Mucosa of descending colon (tissue), 3 donors: ENCODE results near the gene DPP10. TPM values are rescaled to one million over a fixed set of nuclear protein-coding genes. Genes with fewer than 3 reads are reported as not detected.
"Not testable (repeated sequence)": the region's sequence is repeated elsewhere in the genome, so short reads cannot be mapped to it uniquely, and the experiment has no call there.

ENCODE experiments used
- ATAC-seq: fragments of 200-7000 bp; cut with Tn5 transposase; one replicate; pipeline ENCODE4 v1.9.1; 2020; ENCODE audit warnings: mild to moderate bottlenecking, moderate library complexity
- DNase-seq, 3 donors: peaks; one replicate each; pipeline ENCODE4 v3.0.0-alpha.2; 2020
- H3K36me3 ChIP-seq: fragments of 200-600 bp; one replicate; pipeline ENCODE4 v1.8.0; 2021; ENCODE audit warnings: low read depth, mild to moderate bottlenecking
- H3K4me1 ChIP-seq: fragments of 200-600 bp; one replicate; pipeline ENCODE4 v1.8.0; 2021; ENCODE audit warnings: low read depth, mild to moderate bottlenecking
- H3K4me3 ChIP-seq: fragments of 200-600 bp; one replicate; pipeline ENCODE4 v1.8.0; 2021; ENCODE audit warnings: mild to moderate bottlenecking
- H3K9me3 ChIP-seq: fragments of 200-600 bp; one replicate; pipeline ENCODE4 v1.8.0; 2021; ENCODE audit warnings: mild to moderate bottlenecking
- CTCF ChIP-seq: fragments of 200-600 bp; IDR thresholded peaks from one replicate; pipeline ENCODE4 v1.8.0; 2022; ENCODE audit warnings: antibody characterized with exemption, mild to moderate bottlenecking
- intact Hi-C, 2 donors: fragments of 100-400 bp; cut with DNase I in 1 of 2; cut with micrococcal nuclease in 1 of 2; formaldehyde crosslinking; loops; one replicate each; pipeline versions ENCODE4 v1.11.0 to v1.11.1; 2022; cut with DNase I, micrococcal nuclease
- long read RNA-seq, 2 donors: library from polyadenylated mRNA; unstranded; transcript quantifications; one replicate each; pipeline ENCODE4 v2.0.0, GENCODE V29; 2019 to 2021
- total RNA-seq, 3 donors: library from RNA; stranded (reverse); fragmentation: NEBNext Ultra II Directional in 2 of 3; extraction: Animal tissue kit (Norgen Biotek cat#: 25700) in 2 of 3; gene quantifications; one replicate each; pipeline versions ENCODE4 v1.2.1 to v1.2.4, GENCODE V29; 2021 to 2023
- donor health status: DM: no; HTN: no; CAD: no; lungs with moderate emphysema.
- donor health status: DM: no; HTN: no; CAD: no.
- donor health status: DM: no; HTN: yes; CAD: no.

The DPP10 gene
- 10 to 100 TPM in 1 of 3 donors, 1 to 10 TPM in 2; 6.3 to 12.2 (median 6.9) TPM for total RNA-seq
- long read RNA-seq, donor 1, partial matches to known transcripts = 1 of 6 reads
- long read RNA-seq, donor 1, other reads (novel, unspliced or antisense) = 2 of 6 reads
- long read RNA-seq, donor 2 = 0 reads

- Histone ChIP-seq H3K4me3 (no peak within 1 kb of the TSS), H3K36me3 (no peaks in the 10 kb centered on the region), H3K4me1 (no peaks in the 10 kb centered on the region), H3K9me3 (no peaks in the 10 kb centered on the region)
- intact Hi-C loops = no loop called here
- DNase-seq (peak in 2 of 3 donors; percentile 32 to 61), ATAC-seq (peak; percentile 50)
- TF ChIP-seq CTCF = no peak
Observed at GRCh38 chr2:114442510-114442909, at the start of gene DPP10. Gene DPP10 (plus strand): TSS chr2:114442641.

- no peak overlapping the region for H3K4me3 ChIP-seq
- no peaks in the 10 kb centered on the region for H3K4me1 ChIP-seq
- no peaks in the 10 kb centered on the region for H3K36me3 ChIP-seq
- intact Hi-C loops = no loop called here
- no peaks in the 10 kb centered on the region for H3K9me3 ChIP-seq
- no peak for TF ChIP-seq CTCF
- ATAC-seq (no peak), DNase-seq (no peak)
Observed at GRCh38 chr2:114400890-114401289, 41.6 kb upstream of the DPP10 start.

DNA sequence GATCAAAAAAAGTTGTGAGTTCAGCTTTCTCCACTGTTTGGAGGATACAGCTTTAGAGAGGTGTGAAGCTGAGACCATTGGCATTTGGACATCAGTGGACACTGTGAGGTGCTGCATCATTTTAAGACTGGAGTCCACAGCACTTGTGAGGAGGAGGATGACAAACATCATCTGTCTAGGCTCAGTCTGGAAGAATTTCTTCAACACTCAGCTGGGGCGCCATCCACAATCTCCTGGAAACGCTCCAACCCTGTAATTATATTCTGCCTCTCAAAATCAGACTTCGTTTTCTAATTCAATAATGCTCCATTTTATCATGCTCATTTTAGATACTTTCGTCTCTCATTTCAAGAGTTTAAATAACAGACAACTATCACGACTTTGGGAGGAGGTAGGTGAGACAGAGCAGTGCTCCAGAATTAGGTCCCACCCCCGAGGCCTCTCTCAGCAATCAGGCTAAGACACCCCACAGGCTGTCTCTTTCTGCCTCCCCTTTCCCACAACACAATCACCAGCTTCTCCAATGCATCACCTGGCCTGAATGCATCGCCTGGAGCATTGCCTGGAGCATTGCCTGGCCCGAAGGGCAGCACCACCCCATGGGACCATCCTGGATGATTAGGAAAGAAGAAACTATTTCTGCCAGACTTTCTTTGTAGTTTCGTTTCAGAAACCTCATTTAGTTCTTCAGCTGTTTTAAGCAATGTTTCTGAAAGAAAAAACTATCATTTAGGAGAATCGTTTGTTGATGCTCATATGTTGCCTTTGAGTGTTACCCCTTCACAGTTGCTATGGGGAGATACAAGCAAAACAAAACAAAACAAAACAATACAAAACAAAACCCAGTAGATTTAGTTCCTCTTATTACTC, 37.0 kb upstream of the DPP10 start:
- intact Hi-C loops = no loop called here
- Histone ChIP-seq H3K9me3 (peaks cover 5% of the 10 kb centered on the region), H3K4me1 (no peaks in the 10 kb centered on the region), H3K4me3 (no peak overlapping the region), H3K36me3 (no peaks in the 10 kb centered on the region)
- no peak for ATAC-seq
- no peak for TF ChIP-seq CTCF
- DNase-seq = no peak

DNA sequence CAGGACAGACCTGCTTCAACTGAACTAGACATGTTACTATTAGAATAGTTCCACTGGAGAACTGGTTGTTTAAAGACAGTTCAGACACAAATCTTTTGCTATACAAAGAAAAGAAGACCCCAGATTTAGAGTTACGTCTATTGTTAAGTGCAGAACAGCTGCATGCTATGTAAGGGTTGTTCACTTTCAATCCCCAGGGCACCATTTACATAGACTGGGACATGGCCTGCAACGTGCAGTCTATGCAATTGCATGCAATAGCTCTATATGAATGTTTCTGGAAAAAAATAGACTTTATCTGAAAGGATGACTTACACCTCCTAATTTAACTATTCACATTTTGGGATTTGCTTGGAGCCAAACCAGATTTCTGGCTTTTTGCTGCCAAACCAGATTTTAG, 36.1 kb upstream of the DPP10 start:
- TF ChIP-seq CTCF = no peak
- Histone ChIP-seq H3K4me3 (no peak overlapping the region), H3K9me3 (peaks cover 5% of the 10 kb centered on the region), H3K36me3 (no peaks in the 10 kb centered on the region), H3K4me1 (no peaks in the 10 kb centered on the region)
- ATAC-seq = no peak
- intact Hi-C loops = no loop called here
- DNase-seq = no peak

- H3K4me3 ChIP-seq, H3K36me3 ChIP-seq, H3K4me1 ChIP-seq, H3K9me3 ChIP-seq, DNase-seq, ATAC-seq, intact Hi-C loops: not testable (repeated sequence)
Observed at GRCh38 chr2:114407353-114407752, 35.1 kb upstream of the DPP10 start.

DNA sequence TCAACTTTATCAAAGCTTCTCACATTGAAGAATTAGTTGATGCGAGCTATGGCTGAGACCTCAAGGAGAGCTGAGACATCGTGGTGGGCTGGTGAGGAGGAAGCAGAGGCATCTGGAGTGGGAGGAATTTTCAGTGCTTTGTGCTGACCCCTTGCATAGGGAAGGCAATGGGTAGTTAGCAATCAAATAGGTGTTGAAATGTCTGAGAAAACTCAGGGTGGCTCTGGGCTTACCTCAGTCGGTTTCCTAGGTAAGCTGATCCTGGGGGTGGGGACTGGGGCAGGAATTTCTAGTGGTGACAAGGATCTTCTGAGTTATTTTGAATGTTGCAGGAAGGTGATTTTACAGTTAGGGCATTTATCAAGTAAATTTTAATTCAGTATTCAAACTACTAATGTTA, 20.7 kb upstream of the DPP10 start:
- H3K36me3 ChIP-seq = no peaks in the 10 kb centered on the region
- intact Hi-C loops = no loop called here
- H3K9me3 ChIP-seq = no peaks in the 10 kb centered on the region
- DNase-seq = no peak
- no peaks in the 10 kb centered on the region for H3K4me1 ChIP-seq
- no peak for ATAC-seq
- TF ChIP-seq CTCF = no peak
- H3K4me3 ChIP-seq = no peak overlapping the region
